RWPE2 (cell line): ENCODE measurements around the gene NUDT3.

ENCODE experiments used
- ATAC-seq: fragments of 200-7000 bp; cut with Tn5 transposase; 3 replicates; pipeline ENCODE4 v1.9.1; 2021; ENCODE audit warnings: low read depth
- DNase-seq: peaks from one replicate; pipeline ENCODE4 v3.0.0-alpha.2; 2020; ENCODE audit warnings: low spot score
- H3K27ac ChIP-seq: fragments of 450-650 bp; 2 replicates; pipeline ENCODE4 v1.5.1; 2017; ENCODE audit warnings: mild to moderate bottlenecking; ENCODE audit not compliant: poor library complexity, severe bottlenecking
- H3K27me3 ChIP-seq: fragments of 250-450 bp; sonication (Bioruptor Pico); 2 replicates; pipeline ENCODE4 v1.5.1; 2021; ENCODE audit warnings: mild to moderate bottlenecking, moderate library complexity; ENCODE audit not compliant: insufficient read depth, poor library complexity, severe bottlenecking
- H3K36me3 ChIP-seq: fragments of 250-450 bp; sonication (Bioruptor Pico); 2 replicates; pipeline ENCODE4 v1.5.1; 2020; ENCODE audit warnings: low read depth, mild to moderate bottlenecking, moderate library complexity
- H3K4me1 ChIP-seq: fragments of 250-450 bp; sonication (Bioruptor Pico); 2 replicates; pipeline ENCODE4 v1.5.1; 2021; ENCODE audit warnings: mild to moderate bottlenecking, moderate library complexity; ENCODE audit not compliant: insufficient read depth, poor library complexity, severe bottlenecking
- H3K4me3 ChIP-seq: fragments of 250-450 bp; sonication (Bioruptor Pico); 2 replicates; pipeline ENCODE4 v1.5.1; 2021; ENCODE audit warnings: mild to moderate bottlenecking, moderate library complexity; ENCODE audit not compliant: severe bottlenecking
- H3K9me3 ChIP-seq: fragments of 250-450 bp; sonication (Bioruptor Pico); 2 replicates; pipeline ENCODE4 v1.5.1; 2021; ENCODE audit warnings: mild to moderate bottlenecking, moderate library complexity; ENCODE audit not compliant: severe bottlenecking
- TF ChIP-seq, protein P1 (sequence below): fragments of 450-650 bp; IDR thresholded peaks from one replicate; pipeline ENCODE4 v1.5.1; 2017; ENCODE audit warnings: mild to moderate bottlenecking, moderate library complexity; ENCODE audit not compliant: poor library complexity, severe bottlenecking

NUDT3 gene

DNA sequence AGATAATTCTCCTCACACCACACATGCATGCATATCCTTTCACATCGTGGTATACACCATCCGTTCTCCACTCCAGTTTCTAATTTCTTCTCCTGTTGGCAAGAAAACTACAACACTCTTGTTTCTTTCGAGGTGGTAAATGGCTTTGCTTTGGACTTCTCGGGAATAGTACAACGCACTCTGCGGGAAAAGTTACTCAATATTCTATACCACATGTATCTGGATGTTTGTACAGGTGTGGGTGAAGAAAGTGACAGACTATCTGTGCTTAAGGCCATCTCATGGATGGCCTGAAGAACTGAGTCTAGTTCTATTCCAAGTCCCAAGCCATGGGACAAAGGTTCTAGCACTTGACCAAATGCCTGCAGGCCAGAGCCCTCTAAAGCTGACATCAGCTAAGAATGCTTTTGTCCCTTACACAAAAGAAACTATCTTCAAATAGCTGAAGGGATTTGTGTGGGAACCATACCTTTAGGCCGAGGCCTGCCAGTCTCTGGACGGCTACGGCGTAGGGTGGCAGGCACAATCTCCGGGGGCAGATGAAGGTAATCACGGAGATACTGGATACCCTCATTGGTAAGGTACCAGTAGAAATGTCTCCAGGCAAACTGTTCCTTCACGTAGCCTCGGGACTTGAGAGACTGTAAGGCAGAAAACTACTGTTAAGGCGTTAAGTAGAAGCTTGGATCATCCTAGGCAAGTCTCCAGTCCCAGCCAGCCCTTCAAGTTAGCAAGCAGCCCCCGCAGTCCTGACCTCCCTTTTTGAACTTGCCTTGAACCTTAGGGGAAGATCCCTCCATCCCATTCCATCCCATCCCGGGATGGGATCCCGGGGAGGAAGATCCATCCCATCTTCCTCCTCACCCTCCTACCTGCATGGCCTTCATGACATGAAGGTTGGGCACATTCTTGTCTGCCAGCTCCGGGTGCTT, 32.0 kb upstream of the NUDT3 start:
- H3K9me3 ChIP-seq = no peaks in the 10 kb centered on the region
- ATAC-seq = no peak
- no peak for DNase-seq
- H3K36me3 ChIP-seq = peaks cover 58% of the 10 kb centered on the region
- TF ChIP-seq, protein P1, sequence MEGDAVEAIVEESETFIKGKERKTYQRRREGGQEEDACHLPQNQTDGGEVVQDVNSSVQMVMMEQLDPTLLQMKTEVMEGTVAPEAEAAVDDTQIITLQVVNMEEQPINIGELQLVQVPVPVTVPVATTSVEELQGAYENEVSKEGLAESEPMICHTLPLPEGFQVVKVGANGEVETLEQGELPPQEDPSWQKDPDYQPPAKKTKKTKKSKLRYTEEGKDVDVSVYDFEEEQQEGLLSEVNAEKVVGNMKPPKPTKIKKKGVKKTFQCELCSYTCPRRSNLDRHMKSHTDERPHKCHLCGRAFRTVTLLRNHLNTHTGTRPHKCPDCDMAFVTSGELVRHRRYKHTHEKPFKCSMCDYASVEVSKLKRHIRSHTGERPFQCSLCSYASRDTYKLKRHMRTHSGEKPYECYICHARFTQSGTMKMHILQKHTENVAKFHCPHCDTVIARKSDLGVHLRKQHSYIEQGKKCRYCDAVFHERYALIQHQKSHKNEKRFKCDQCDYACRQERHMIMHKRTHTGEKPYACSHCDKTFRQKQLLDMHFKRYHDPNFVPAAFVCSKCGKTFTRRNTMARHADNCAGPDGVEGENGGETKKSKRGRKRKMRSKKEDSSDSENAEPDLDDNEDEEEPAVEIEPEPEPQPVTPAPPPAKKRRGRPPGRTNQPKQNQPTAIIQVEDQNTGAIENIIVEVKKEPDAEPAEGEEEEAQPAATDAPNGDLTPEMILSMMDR = no peak
- H3K27ac ChIP-seq = peak overlapping the region; percentile 65
- H3K4me3 ChIP-seq = peak overlapping the region; percentile 83
- H3K27me3 ChIP-seq = no peaks in the 10 kb centered on the region
- H3K4me1 ChIP-seq = peaks cover 3% of the 10 kb centered on the region

DNA sequence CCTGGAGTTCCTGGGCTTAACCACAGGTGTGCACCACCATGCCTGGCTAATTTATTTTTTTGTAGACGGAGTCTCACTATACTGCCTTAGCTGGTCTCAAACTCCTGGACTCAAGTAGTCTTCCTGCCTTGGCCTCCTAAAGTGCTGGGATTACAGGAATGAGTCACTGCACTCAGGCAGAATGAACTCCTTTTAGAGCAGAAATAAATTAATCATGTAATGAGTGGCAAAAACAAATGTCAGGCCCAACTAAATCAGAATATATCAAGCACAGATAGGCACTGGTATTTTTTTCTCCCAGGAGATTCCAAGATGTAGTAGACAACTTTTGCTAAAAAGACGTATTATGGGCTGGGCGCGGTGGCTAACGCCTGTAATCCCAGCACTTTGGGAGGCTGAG, 30.8 kb upstream of the NUDT3 start:
- Histone ChIP-seq H3K36me3 (peaks cover 70% of the 10 kb centered on the region), H3K27me3 (no peaks in the 10 kb centered on the region), H3K9me3 (no peaks in the 10 kb centered on the region), H3K4me1 (peaks cover 3% of the 10 kb centered on the region), H3K27ac (no peak overlapping the region), H3K4me3 (no peak overlapping the region)
- TF ChIP-seq, protein P1 = no peak
- ATAC-seq (no peak), DNase-seq (no peak)

DNA sequence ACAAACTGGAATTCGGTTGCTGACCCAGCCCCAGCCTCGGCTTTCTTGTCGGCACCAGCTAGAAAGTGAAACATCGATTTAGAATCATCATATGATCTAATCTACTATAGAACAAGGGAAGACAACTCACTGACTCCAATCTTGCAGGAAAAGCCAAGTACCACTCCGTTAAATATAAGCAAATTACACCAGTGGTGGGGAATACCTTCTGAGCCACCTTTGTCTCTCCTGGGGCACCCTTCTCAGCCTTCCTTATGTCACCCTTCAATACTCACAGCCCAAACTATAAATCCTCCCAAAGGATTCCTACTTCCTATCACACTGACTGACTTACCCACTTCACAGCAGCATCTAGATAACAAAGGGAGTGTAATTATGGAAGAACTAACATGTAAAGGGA, 25.9 kb upstream of the NUDT3 start:
- Histone ChIP-seq H3K27ac (no peak overlapping the region), H3K4me3 (no peak overlapping the region), H3K36me3 (peaks cover 75% of the 10 kb centered on the region), H3K27me3 (no peaks in the 10 kb centered on the region), H3K9me3 (no peaks in the 10 kb centered on the region), H3K4me1 (no peaks in the 10 kb centered on the region)
- DNase-seq (no peak), ATAC-seq (no peak)
- TF ChIP-seq, protein P1 = no peak

DNA sequence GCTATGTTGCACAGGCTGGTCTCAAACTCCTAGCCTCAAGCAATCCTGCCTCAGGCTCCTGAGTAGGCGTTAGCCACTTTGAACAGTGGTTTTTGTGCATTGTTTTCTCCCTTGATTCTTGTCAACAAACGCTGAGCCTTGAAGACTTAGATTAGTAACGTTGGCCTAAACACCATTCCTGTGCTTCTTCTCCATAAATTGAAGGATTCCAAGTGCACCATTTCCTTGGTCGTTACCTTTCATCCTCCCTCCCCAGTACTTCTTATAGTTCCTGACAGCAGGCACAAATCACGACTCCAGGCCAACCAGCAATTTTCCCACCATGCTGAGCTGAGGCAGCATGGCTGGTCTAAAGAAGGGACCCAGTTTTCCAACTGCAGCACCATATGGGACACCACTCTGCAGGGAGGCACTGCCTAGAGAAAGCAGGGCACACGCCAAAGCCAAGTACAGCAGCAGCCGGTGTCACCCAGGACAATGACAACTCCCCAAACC, 24.5 kb upstream of the NUDT3 start:
- no peak for DNase-seq
- TF ChIP-seq, protein P1 = no peak
- Histone ChIP-seq H3K9me3 (no peaks in the 10 kb centered on the region), H3K4me1 (peaks cover 7% of the 10 kb centered on the region), H3K36me3 (peaks cover 61% of the 10 kb centered on the region), H3K4me3 (no peak overlapping the region), H3K27me3 (no peaks in the 10 kb centered on the region), H3K27ac (no peak overlapping the region)
- ATAC-seq = no peak
